K562 (cell line): ENCODE data around the gene LZTR1. TPM values are rescaled to one million over a fixed set of nuclear protein-coding genes. Genes with fewer than 3 reads are reported as not detected.

ENCODE experiments used
- CBFA2T3 ChIP-seq: fragments of 450-650 bp; IDR thresholded peaks from 2 replicates; pipeline ENCODE4 v1.6.1; 2017
- CBX3 ChIP-seq, 2 experiments: IDR thresholded peaks; 1 replicate in 1 of 2; 2 replicates in 1 of 2; pipeline ENCODE4 v1.6.1; 2012; ENCODE audit warnings: inconsistent platforms in 2 of 2, low read length in 2 of 2, borderline replicate concordance in 1 of 2, control low read depth in 1 of 2
- GTF2F1 ChIP-seq: IDR thresholded peaks from 2 replicates; pipeline ENCODE4 v1.6.1; 2011; ENCODE audit warnings: low read depth, low read length, improper control_type of control experiment
- HDAC8 ChIP-seq: fragments of 450-650 bp; IDR thresholded peaks from 2 replicates; pipeline ENCODE4 v1.6.1; 2016; ENCODE audit warnings: mild to moderate bottlenecking, missing genetic modification characterization, moderate library complexity, missing compliant biosample characterization
- MAX ChIP-seq: sonication (generic); formaldehyde crosslinking; IDR thresholded peaks from 2 replicates; pipeline ENCODE4 v1.9.0; 2022; ENCODE audit warnings: mild to moderate bottlenecking, missing genetic modification reagents
- MBD1 ChIP-seq: fragments of 250-450 bp; sonication (Bioruptor Pico); IDR thresholded peaks from 2 replicates; pipeline ENCODE4 v1.8.0; 2022; ENCODE audit warnings: inconsistent platforms
- MED1 ChIP-seq: sonication (generic); formaldehyde crosslinking; IDR thresholded peaks from 2 replicates; pipeline ENCODE4 v1.8.1; 2023; ENCODE audit warnings: missing genetic modification reagents, borderline replicate concordance
- NR3C1 ChIP-seq: sonication (generic); formaldehyde crosslinking; IDR thresholded peaks from 2 replicates; pipeline ENCODE4 v1.8.1; 2022; ENCODE audit warnings: missing genetic modification reagents
- RHOXF2B ChIP-seq: fragments of 250-450 bp; sonication (Bioruptor Pico); conservative IDR thresholded peaks from 2 replicates; pipeline ENCODE4 v1.5.1; 2021
- SETDB1 ChIP-seq: IDR thresholded peaks from one replicate; pipeline ENCODE4 v1.6.1; 2012; ENCODE audit warnings: low read length, control low read depth, inconsistent platforms
- SPI1 ChIP-seq: IDR thresholded peaks from 2 replicates; pipeline ENCODE4 v1.6.1; 2011; ENCODE audit warnings: low read depth, low read length, control low read depth, borderline replicate concordance
- STAG1 ChIP-seq: sonication (generic); formaldehyde crosslinking; IDR thresholded peaks from 2 replicates; pipeline ENCODE4 v1.5.0; 2020; ENCODE audit warnings: missing genetic modification reagents, borderline replicate concordance
- TAF7 ChIP-seq: fragments of 450-650 bp; IDR thresholded peaks from 2 replicates; pipeline ENCODE4 v1.6.1; 2016; ENCODE audit warnings: missing genetic modification characterization, missing compliant biosample characterization
- TEAD1 ChIP-seq, 2 experiments: fragments of 450-650 bp in 1 of 2; sonication (generic) in 1 of 2; formaldehyde crosslinking; IDR thresholded peaks; 2 replicates each; pipeline versions ENCODE4 v1.4.0 to v1.8.0; 2020 to 2022; ENCODE audit warnings: mild to moderate bottlenecking in 2 of 2, missing genetic modification reagents in 1 of 2
- ZNF124 ChIP-seq: sonication (generic); formaldehyde crosslinking; IDR thresholded peaks from 2 replicates; pipeline ENCODE4 v1.8.1; 2022; ENCODE audit warnings: missing genetic modification reagents
- ZNF740 ChIP-seq, 3 experiments: fragments of 200-800 bp in 1 of 3; sonication (Bioruptor generic) in 1 of 3; sonication (generic) in 1 of 3; formaldehyde crosslinking in 1 of 3; IDR thresholded peaks; 2 replicates each; pipeline versions ENCODE4 v1.6.1 to v1.8.0; 2016 to 2022; ENCODE audit warnings: mild to moderate bottlenecking in 2 of 3, missing compliant biosample characterization in 2 of 3, missing genetic modification characterization in 2 of 3, missing genetic modification reagents in 1 of 3
- ZNF76 ChIP-seq: fragments of 250-450 bp; sonication (Bioruptor Pico); IDR thresholded peaks from 2 replicates; pipeline ENCODE4 v1.4.0; 2020; ENCODE audit warnings: mild to moderate bottlenecking, moderate library complexity, borderline replicate concordance
- polyA plus RNA-seq, 8 experiments: library from polyadenylated mRNA; depleted of rRNA in 4 of 8; stranded (reverse) in 5 of 8; unstranded in 3 of 8; fragments of >200 nt; fragmentation: Nextera tagmentation in 2 of 8; fragmentation: Illumina TruSeq in 1 of 8; extraction: Ambion mirVana in 2 of 8; extraction: Trizol in 1 of 8; gene quantifications; 2 replicates each; pipeline versions ENCODE4 v1.2.1 to v1.2.3, GENCODE V29; 2011 to 2014; ENCODE audit warnings: inconsistent platforms in 1 of 8, missing spikeins in 1 of 8
- total RNA-seq, 7 experiments: library from RNA; depleted of rRNA in 6 of 7; stranded (reverse); fragments of >200 nt in 6 of 7; fragmentation: Illumina TruSeq in 2 of 7; extraction: Trizol in 2 of 7; gene quantifications; 2 replicates each; pipeline versions ENCODE4 v1.2.1 to v1.2.3, GENCODE V29; 2011 to 2021; ENCODE audit warnings: low replicate concordance in 1 of 7
- TF ChIP-seq, protein P1 (sequence below), 2 experiments: fragments of 450-650 bp in 1 of 2; sonication (generic) in 1 of 2; formaldehyde crosslinking in 1 of 2; IDR thresholded peaks in 1 of 2; conservative IDR thresholded peaks in 1 of 2; 2 replicates each; pipeline versions ENCODE4 v1.6.1 to v1.8.1; 2016 to 2023; ENCODE audit warnings: mild to moderate bottlenecking in 2 of 2, moderate library complexity in 2 of 2, inconsistent platforms in 1 of 2, missing genetic modification reagents in 1 of 2

The LZTR1 gene
- total and polyA plus RNA-seq, 9 of the 15 experiments (the other 6 are each of a cell fraction or from before 2014, with no cell fraction given): 2.2 to 135 (median 63.0) TPM

GRCh38 chr22:20963201-20964052 lies 18.7 kb upstream of the LZTR1 start (continued):
- TF ChIP-seq ZNF76 (CRISPR knock-in tag) (0 out of 2 replicates have a peak, but pooled peaks have one; percentile 35), ZNF740 (CRISPR knock-in tag; IDR thresholded peaks at IDR 0.05) (0 out of 2 replicates have a peak, but pooled peaks have one; percentile 38), ZNF740 (tag; IDR thresholded peaks at IDR 0.05) (no peak), MBD1 (CRISPR knock-in tag) (no peak), MAX (CRISPR knock-in tag) (peak; percentile 45; the same call in 1 of the 2 replicates), SPI1 (no peak), STAG1 (CRISPR knock-in tag) (peak; percentile 50; the same call in 1 of the 2 replicates), CBFA2T3 (no peak), CBX3 (IDR thresholded peaks at IDR 0.05; ENCODE audit: borderline replicate concordance in 1 of 2, low read length in 2 of 2) (no peak), GTF2F1 (no peak), ZNF124 (peak; percentile 21; the same call in 1 of the 2 replicates), NR3C1 (CRISPR knock-in tag) (0 out of 2 replicates have a peak, but pooled peaks have one; percentile 62), HDAC8 (tag) (peak; percentile 41; the same call in 1 of the 2 replicates), MED1 (0 out of 2 replicates have a peak, but pooled peaks have one; percentile 76), SETDB1 (no peak), TAF7 (no peak), RHOXF2B (CRISPR knock-in tag) (0 out of 2 replicates have a peak, but pooled peaks have one; percentile 75), TEAD1 (CRISPR knock-in tag; IDR thresholded peaks at IDR 0.05) (no peak)
- TF ChIP-seq, protein P1, sequence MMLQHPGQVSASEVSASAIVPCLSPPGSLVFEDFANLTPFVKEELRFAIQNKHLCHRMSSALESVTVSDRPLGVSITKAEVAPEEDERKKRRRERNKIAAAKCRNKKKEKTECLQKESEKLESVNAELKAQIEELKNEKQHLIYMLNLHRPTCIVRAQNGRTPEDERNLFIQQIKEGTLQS (IDR thresholded peaks at IDR 0.05): no peak
- TF ChIP-seq, protein P1 (CRISPR knock-in tag; conservative IDR thresholded peaks at IDR 0.05): no peak
